NCI-H446 (cell line): ENCODE results near the gene CRYBB2.
"Not testable (repeated sequence)": the region's sequence is repeated elsewhere in the genome, so short reads cannot be mapped to it uniquely, and the experiment has no call there.

Experiments used
- DNase-seq, 2 experiments: peaks; one replicate each; lab custom pipeline; 2025; lab: John Stamatoyannopoulos, UW

CRYBB2 gene

GRCh38 chr22:25219211-25219689 lies at the start of gene CRYBB2:
CRYBB2 (plus strand) TSS chr22:25219639; CDS start chr22:25221430, 1,791 bp downstream.
- DNase-seq = no peak

- DNase-seq = no peak
Observed at GRCh38 chr22:25170426-25170980, 48.9 kb upstream of the CRYBB2 start.

GRCh38 chr22:25172153-25172552 lies 47.3 kb upstream of the CRYBB2 start:
- DNase-seq = no peak

GRCh38 chr22:25174156-25174887 lies 45.1 kb upstream of the CRYBB2 start:
- no peak for DNase-seq

- DNase-seq = no peak
Observed at GRCh38 chr22:25174888-25175411, 44.5 kb upstream of the CRYBB2 start.

- DNase-seq = no peak
Observed at GRCh38 chr22:25176175-25176574, 43.3 kb upstream of the CRYBB2 start.

GRCh38 chr22:25176799-25177198 lies 42.6 kb upstream of the CRYBB2 start:
- no peak for DNase-seq

GRCh38 chr22:25177226-25177625 lies 42.2 kb upstream of the CRYBB2 start:
- DNase-seq = no peak

GRCh38 chr22:25177895-25178294 lies 41.5 kb upstream of the CRYBB2 start:
- DNase-seq = no peak

GRCh38 chr22:25178348-25178747 lies 41.1 kb upstream of the CRYBB2 start:
- DNase-seq = not testable (repeated sequence)

GRCh38 chr22:25178869-25179631 lies 40.4 kb upstream of the CRYBB2 start:
- not testable (repeated sequence) for DNase-seq

- no peak for DNase-seq
Observed at GRCh38 chr22:25182131-25183110, 37.0 kb upstream of the CRYBB2 start.

GRCh38 chr22:25183949-25184619 lies 35.4 kb upstream of the CRYBB2 start:
- no peak for DNase-seq

- DNase-seq = no peak
Observed at GRCh38 chr22:25186140-25186539, 33.3 kb upstream of the CRYBB2 start.

- no peak for DNase-seq
Observed at GRCh38 chr22:25187469-25187868, 32.0 kb upstream of the CRYBB2 start.

GRCh38 chr22:25192406-25192805 lies 27.0 kb upstream of the CRYBB2 start:
- DNase-seq = no peak

GRCh38 chr22:25193130-25193529 lies 26.3 kb upstream of the CRYBB2 start:
- no peak for DNase-seq

GRCh38 chr22:25193548-25193947 lies 25.9 kb upstream of the CRYBB2 start:
- DNase-seq = no peak

GRCh38 chr22:25196326-25196725 lies 23.1 kb upstream of the CRYBB2 start:
- DNase-seq = no peak

GRCh38 chr22:25197340-25197739 lies 22.1 kb upstream of the CRYBB2 start:
- DNase-seq = no peak
